Stimulated activated CD4-positive, alpha-beta T cell treated with anti-CD3 and anti-CD28 coated beads, TNF-alpha, amount 100 ng/mL, for 1 hour (primary cell): ENCODE measurements around the gene AVPI1.
A peak's percentile ranks its signal among the peaks of the same experiment; 100 is the strongest.
"Not testable (repeated sequence)": the region's sequence is repeated elsewhere in the genome, so short reads cannot be mapped to it uniquely, and the experiment has no call there.

ENCODE experiments used
- DNase-seq, 3 donors: peaks; one replicate each; pipeline ENCODE4 v3.0.0-alpha.2; 2020; ENCODE audit warnings: low read depth in 3 of 3, low spot score in 1 of 3

AVPI1 gene

DNA sequence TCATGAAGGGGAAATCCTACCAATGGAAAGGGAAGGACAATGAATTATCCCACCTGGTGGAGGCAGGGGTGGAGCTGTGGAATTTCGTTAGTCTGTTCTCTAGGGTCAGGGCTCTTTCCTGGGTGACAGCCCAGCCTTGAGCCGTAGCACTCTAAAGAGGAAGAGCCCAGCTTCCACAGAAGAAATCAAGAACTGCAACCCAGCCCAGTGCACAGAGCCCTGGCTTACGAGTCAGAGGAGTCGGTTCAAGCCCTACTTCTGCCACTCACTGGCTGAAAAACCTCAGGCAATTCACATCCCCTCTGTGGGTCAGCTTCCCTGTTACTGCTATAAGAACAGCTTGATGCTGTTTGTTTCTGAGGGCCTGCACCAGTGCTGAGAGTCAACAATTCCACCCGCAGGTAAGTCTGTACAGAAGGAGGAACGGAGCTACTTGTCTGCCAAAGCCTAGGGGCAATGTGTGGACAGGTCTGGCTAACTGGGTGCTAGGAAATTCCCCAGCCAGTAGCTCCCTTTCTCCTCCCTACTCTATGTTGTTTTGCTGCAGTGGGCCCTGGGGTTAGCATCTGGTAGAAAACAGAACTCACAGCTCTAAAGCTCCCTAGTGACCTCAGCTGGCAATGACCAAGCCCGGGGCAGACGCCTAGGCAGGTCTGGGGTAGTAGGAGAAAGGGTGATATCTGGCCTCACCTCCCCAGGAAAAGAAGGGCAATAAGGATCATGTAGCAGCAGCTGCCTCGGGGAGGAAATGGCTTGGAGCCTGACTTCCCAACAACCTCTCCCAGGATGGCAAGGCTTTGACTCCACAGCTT is 3.3 kb downstream of the AVPI1 start:
- DNase-seq = no peak

DNA sequence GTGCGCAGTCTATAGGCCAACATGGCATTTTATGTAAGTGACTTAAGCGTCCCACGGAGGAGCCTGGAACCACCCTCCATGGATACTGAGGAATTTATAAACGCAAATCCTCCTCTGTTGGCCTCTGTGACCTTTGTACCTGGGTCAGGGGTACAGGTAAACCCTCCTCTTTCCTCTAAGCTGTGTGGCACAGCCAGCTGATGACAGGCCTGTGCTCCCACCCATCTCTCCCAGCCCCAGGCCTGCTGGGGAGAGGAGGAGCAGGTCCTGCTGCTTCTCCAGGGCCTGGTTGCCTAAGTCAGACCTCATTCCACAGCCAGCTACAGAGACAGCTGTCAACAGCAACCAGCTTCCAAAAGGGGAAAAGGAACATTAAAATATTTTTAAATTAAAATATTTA is 5.0 kb downstream of the AVPI1 start:
- no peak for DNase-seq

DNA sequence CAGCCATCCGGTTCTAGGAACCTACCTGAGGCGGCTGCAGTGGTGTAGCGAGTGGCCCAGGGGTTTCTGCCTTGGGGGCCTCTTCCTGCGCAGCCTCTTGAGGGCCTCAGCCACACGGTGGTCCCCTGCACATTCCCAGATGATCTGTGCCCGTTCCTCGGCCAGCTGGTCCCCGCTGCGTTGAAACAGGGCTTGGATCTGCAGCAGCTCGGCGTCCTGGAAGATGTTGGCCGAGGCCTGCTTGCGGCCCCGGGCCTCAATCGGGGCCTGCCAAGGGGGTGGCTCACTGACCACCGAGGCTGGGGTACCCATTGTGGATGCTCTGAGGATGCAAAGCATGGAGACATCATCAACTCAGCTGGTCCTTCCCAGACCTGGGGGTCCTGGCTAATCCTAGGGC is 7.4 kb downstream of the AVPI1 start:
- no peak for DNase-seq

DNA sequence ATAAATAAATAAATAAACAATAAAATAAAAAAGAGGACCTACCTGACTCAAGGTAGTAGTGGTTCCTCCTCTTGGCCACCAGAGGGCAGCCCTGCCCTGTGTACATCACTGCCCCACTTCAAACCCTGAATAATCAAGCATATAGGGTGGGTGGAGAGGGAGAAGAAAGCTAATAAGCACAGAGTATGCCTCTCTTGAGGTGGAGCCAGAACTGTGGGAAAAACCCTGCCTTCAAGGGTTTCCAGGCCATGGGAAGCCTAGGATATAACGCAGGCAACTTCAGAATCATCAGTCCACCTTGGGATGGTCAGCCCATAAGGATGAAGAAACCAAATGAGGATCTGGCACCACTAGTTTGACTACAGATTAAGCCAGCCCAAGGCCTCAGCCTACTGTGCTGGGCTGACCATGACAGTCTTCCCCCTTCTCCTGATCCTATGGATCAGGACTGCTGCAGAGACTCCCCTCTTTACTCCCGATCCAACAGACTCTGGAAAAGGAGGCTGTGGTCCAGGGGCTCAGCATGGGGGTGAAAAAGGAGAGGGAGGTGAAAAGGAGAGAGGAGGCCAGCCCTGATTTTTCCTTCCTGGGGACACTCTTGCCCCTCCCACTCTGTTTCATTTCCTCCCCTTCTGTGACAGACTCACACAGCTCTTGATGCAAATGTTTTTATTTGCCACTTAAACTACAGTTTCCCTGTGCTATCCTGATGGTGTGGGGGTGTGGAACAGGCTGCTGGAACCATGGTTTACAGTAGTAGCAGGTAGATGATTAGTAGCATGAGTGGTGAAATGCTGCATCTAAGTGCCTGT is 10.1 kb downstream of the AVPI1 start:
- DNase-seq = peak in 2 of 3 donors; percentile 20 to 36

DNA sequence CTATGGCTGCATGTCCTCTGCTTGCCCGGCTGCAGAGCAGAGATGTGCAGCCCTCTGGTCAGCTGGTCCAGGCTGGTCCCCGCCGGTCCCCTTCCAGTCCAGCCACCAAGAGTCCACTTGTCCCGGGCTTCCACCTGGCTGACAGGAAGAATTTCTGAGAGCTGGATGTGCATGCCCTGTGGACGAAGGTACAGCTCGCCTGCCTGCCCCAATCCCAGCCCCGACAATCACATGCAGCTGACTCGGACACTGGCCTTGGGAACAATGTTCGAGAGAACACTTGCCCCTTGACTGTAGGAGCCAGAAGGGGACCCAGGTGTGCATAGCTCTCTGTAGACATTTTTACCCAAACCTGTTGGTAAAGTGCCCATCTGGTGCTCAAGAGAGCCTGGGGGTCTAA is 11.8 kb downstream of the AVPI1 start:
- DNase-seq = no peak

DNA sequence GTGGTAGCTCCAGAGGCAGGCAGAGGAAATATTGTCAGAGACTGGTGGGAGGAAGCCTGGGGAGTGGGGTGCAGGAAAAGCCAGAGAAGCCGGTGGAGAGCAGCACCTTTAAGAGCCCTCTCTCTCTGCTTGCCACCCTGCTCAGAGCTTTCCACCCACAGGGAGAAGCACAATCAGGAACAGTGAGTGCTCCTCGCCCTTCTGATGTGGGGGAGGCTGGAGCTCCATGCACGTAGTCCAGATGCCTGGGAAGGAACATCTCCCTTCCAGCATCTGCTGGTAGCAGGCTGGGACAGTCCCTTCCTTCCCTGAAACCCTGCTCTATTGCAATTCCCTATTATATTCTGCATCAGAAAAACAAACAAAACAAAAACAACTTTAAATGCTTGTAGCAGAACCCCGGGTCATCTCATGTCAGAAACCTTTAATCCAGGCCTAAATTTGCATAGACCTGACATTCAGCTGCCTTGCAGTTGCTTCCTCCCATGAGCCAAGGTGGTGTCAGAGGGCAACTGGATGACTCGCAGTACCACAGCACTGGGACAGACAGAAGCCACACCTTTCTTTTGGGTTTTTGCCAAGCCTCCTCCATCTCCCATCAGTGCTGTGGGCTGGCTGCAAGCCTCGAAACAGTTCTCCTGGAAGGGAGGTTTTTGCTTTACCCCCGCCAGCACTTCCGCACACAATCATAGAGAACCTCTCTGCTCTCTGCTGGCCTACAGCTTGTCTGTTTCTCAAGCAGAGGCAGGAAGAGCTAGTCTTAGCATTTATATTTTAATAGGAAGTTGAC is 13.1 kb downstream of the AVPI1 start:
- no peak for DNase-seq

DNA sequence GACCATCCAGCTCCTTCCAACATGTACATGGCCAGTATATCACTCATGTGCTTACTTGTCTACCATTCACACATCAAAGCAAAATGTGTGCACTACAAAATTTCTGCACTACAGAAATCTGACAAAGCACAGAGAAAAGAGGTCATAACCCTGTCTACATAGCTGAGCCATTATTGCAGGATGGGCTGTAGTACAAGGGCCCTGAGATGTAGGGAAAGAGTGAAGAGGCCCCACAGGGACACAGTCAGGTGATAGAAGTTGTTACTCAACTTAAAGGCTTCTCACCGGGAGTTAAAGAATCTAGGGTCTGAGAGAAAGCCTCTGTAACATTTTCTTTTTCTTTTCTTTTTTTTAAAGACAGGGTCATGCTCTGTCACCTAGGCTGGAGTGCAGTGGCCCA is 17.5 kb downstream of the AVPI1 start:
- DNase-seq = no peak

DNA sequence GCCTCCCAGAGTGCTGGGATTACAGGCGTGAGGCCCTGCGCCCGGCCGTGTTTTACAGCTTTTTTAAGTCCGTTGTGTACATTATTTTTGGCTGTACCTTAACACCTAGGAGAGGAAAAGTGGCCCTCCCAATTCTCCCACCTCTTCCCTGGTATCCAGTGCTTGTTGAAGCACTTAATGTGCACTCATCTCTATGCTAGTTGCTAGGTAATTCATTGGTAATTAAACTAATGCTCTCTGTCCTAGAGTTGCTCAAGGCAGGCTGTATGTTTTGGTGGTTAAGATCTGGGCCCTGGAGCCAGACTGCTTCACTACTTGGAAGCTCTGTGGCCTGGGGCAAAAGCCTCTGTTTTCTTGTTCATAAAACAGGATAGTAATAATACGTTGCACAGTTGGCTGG is 19.6 kb downstream of the AVPI1 start:
- no peak for DNase-seq

DNA sequence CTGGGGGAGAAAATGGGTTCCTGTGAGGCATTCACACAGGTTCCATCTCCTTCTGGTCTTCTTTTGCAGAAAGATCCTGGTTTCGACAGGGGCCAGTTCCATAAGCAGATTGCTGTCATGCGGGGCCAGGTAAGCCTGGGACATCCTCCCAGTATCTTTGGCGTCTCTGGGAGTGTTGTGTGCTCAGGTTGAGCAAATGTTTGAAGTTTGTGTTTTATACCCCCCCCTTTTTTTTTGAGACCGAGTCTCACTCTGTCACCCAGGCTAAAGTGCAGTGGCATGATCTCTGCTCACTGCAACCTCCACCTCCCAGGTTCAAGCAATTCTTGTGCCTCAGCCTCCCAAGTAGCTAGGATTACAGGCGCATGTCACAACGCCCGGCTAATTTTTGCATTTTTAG is 20.0 kb downstream of the AVPI1 start:
- no peak for DNase-seq

DNA sequence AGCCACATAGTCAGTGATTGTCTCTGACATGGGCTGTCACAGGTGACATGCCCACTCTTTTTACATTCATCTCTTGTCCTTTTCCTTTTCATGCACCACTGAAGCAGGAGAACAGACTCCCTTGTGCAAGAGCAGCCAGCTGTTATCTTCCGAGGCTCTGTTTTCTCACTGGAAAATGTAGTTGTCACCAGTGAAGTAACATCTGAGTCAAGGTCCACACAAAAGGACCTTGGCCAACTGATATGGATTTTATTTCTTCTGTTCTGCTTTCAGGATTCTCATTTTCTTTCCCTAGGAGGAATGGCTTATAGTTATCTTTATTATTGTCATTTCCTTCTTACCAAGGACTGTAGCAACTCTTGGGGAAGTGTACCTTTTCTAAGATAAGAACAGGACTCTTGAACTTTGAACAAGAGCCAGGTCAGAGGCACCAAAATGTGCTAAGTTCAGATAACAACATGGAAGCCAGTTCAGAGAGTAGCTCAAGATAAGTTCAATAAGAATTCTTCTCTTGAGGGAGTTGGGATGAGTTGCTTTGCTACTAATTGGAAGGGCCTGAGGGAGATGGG is 22.7 kb downstream of the AVPI1 start:
- no peak for DNase-seq

DNA sequence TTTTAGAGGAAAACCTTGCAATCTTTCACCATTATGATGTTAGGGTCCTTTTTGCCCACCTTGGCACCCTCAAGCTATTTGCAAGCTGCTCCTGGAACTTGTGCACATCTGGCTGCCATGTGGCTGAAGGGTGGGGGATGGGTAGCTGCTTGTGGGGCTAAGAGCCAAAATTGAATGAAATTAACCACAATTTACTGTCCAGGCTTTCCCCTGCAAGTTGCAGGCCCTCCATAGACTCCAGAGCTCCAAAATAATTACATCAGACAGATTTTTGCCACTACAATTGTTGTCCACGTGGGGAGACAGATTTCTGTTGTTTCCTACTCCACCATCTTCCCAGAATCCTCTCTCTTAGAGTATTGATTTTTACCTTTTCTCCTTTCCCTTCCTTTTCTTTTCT is 27.5 kb downstream of the AVPI1 start:
- DNase-seq = no peak

DNA sequence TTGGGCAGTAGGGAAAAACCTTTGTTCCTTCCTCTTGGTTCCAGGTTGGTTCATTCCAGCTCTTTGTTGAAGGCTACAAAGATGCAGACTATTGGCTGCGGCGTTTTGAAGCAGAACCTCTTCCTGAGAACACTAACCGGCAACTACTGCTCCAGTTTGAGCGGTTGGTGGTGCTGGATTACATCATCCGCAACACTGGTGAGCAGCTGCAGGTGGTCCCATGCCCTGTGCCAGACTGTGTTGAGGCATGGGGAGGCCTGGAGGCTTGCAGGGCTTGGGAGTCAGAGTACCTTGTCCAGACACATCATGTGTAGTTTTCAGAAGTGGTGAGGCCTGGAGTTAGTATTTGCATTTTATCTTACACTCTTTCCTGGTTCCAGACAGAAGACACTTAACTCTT is 30.3 kb downstream of the AVPI1 start:
- DNase-seq = no peak

DNA sequence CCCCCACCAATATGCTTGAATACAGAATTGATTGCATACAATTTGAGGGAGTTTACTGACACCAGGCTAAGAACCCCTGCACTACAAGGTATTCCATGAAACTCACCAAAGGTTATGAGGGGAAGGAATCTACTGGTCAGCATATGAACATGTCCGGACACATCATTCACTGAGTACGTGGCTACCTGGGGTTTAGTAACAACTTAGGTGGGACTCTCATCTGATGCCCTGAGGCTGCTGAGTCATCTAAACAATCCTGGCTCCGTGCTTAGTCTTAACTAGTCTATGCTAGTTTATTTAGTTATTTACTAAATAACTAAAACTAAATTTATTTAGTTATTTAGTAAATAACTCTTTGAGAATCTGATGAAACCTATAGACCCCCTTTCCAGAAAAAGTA is 35.3 kb downstream of the AVPI1 start:
- no peak for DNase-seq

DNA sequence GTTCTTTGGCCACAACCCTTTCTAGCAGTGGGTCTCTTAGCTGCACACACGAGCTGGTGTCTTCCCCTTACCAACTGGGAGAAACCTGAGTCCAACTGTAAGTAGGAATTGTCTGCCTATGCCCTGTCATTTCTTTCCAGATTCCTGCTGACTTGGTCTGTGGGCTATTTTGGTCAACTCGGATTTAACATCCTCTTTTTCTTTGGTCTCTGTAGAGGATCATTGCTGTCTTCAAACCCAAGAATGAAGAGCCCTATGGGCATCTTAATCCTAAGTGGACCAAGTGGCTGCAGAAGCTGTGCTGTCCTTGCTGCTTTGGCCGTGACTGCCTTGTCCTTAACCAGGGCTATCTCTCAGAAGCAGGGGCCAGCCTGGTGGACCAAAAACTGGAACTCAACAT is 36.3 kb downstream of the AVPI1 start:
- DNase-seq = no peak

DNA sequence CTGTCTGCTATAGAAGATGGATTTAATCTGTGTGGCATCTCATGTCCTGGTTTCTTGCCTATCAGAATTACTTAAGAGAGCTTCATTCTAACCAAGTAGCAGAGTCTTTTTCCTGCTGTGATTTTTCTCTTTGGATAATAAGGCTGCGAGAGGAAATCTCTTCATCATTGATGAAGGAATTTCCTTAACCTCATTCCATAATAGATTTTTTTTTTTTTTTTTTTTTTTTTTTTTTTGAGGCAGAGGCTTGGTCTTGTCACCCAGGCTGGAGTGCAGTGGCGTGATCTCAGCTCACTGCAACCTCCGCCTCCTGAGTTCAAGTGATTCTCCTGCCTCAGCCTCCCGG is 37.7 kb downstream of the AVPI1 start:
- not testable (repeated sequence) for DNase-seq

DNA sequence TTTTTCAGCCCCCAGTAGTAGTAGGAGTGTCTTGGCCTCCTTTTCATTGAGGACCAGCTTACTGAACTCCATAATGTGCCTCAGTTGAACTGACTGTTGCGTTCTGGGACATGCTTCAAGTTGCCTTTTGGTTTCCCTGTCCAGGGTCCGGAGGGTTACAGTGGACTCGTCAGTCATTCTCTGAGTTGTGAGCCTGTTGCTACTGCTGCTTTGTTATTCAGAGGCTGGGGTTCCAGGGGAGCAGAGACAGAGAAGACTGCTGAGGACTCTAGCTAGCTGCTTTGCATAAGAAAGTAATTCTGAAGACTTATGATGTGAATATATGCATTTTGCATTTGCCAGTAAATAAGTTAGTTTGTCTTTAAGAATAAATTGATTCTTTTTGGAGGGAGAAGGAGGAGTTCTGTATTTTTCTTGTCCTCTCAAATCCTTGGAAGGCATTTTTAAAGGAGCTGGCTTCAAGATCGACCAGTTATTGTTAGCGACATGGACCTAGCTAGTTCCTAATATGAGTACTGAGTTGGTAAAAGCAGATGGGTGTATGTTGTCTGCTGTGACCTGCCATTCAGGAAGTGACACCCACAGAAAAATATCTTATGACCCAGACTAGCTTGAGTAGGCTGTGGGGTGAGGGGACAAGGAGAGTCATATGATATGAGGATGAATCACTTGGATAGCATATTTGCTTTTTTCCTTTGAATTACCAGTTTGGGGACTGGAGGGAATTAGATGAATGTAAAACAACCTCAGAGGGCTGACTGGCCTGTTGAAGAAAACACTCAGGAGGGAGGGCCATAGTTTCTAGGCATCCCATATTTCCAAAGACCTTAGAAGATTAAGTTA is 38.3 kb downstream of the AVPI1 start:
- DNase-seq = no peak

DNA sequence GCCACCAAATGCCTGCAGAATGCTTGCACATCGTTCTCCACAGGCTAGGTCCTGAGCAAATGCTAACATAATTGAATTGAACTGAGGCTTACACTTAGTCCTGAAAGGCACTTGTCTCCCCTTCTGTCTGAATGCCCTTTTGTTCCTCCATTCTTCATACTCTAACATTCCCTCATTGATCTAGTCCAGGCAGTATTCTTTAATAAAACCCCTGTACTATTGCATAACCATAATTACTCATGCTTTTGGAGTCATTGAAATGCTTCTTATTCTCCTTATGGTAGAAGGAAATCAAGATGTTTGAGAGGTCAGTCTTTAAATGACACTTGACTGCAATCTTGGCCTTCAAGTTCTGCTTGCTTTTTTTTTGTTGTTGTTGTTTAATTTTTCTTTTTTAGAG is 39.5 kb downstream of the AVPI1 start:
- no peak for DNase-seq

DNA sequence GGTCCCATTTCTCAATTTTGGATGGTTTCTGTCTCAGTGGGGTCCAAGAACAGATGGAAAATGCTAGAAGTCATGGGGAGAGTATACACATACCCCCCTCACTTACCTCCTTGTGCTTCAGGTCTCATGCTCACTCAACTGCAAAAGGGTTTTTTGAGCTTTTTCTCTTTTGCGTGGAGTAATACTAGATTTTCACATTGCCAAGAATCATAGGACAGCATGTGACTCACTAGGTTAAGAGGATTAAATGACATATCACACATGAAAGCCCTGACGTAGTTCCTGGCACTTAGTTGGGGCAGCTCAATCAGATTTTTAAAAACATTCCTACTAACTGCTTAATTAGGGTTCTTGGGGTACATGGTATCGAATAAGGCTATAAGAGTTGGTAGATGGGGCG is 42.1 kb downstream of the AVPI1 start:
- no peak for DNase-seq

DNA sequence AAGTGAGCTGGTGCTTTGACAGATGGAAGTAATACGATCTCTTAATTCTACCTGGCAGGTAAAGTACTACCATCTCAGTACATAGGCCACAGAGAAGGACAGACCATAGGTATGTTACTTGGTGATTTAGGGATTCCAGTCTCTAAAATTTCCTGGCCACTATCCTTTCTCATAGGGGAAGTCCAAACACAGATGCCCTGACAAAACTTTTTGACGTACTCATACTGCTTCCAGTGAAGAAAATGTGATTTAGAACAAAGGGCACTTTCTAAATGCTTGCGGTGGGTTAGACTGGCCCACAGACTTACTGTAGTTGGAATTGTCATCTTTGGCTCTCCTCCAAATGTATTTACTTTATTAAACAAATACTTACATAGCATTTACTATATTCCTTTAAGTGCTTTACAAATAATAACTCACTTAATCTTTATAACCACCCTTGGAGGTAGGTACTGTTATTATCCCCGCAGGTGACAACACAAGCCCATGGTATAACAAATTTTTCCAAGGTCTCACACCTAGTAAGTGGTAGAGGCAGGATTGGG is 43.5 kb downstream of the AVPI1 start:
- DNase-seq = no peak

DNA sequence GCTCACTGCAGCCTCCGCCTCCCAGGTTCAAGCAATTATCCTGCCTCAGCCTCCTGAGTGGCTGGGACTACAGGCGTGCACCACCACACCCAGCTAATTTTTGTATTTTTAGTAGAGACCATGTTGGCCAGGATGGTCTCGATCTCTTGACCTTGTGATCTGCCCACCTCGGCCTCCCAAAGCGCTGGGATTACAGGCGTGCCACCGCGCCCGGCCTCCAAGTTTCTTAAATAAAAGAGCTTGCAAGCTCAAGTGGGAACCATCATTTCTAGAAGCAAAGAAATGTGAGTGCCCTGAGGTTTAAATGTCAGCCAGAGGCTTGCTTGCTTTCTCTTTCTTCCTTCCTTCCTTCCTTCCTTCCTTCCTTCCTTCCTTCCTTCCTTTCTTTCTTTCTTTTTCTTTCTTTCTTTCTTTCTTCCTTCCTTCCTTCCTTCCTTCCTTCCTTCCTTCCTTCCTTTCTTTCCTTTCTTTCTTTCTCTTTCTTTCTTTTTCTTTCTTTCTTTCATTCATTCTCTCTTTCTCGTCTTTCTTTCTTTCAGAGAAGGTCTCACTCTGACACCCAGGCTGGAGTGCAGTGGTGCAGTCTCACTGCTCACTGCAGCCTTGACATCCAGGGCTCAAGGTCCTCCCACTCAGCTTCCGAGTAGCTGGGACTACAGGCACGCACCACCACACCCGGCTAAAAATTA is 44.4 kb downstream of the AVPI1 start:
- DNase-seq = not testable (repeated sequence)
